Measurements from ENCODE around the gene SCYGR6.
"Not testable (repeated sequence)": the region's sequence is repeated elsewhere in the genome, so short reads cannot be mapped to it uniquely, and the experiment has no call there.

GRCh38 chr2:227756261-227756660 lies 31.7 kb upstream of the SCYGR6 start:
- not testable (repeated sequence) for TF ChIP-seq KLF16 (IDR thresholded peaks at IDR 0.05); FOXA1 (IDR thresholded peaks at IDR 0.05; ENCODE audit: borderline replicate concordance); CHD7 (IDR thresholded peaks at IDR 0.05; ENCODE audit: low read depth, low read length); MNT (conservative IDR thresholded peaks at IDR 0.05); LARP7 (IDR thresholded peaks at IDR 0.05); JUND (IDR thresholded peaks at IDR 0.05; ENCODE audit: borderline replicate concordance, low read depth, low read length); JUND (tag; IDR thresholded peaks at IDR 0.05; ENCODE audit: borderline replicate concordance, low read depth, low read length); POLR2A (conservative IDR thresholded peaks at IDR 0.05); ZNF121 (CRISPR knock-in tag; conservative IDR thresholded peaks at IDR 0.05); ESRRA (IDR thresholded peaks at IDR 0.05; ENCODE audit: borderline replicate concordance, low read depth); CTCF (IDR thresholded peaks at IDR 0.05 in 2 of 3, conservative IDR thresholded peaks at IDR 0.05 in 1 of 3; ENCODE audit: insufficient read depth in 2 of 3, low read depth in 1 of 3, low read length in 3 of 3)

Measured in K562 (cell line).